Coronary artery (tissue), 2 donors: ENCODE results near the gene XAGE2.

Source experiments
- DNase-seq: peaks from one replicate; pipeline ENCODE4 v3.0.0-alpha.2; 2017; ENCODE audit warnings: low spot score
- H3K27ac ChIP-seq, 2 donors: fragments of 200-600 bp; sonication (generic); one replicate each; pipeline ENCODE4 v1.5.1; 2016 to 2019
- H3K4me3 ChIP-seq: fragments of 200-600 bp; sonication (generic); 2 replicates; pipeline ENCODE4 v1.5.1; 2016; ENCODE audit warnings: mild to moderate bottlenecking, moderate library complexity
- CTCF ChIP-seq: fragments of 200-600 bp; sonication (generic); IDR thresholded peaks from one replicate; pipeline ENCODE4 v1.5.1; 2019; ENCODE audit warnings: antibody characterized with exemption

XAGE2 gene

GRCh38 chrX:52380993-52381392 lies 12.2 kb downstream of the XAGE2 start:
- no peak for TF ChIP-seq CTCF
- DNase-seq, result no peak
- Histone ChIP-seq H3K4me3 (no peak overlapping the region), H3K27ac (no peak overlapping the region)

- H3K27ac ChIP-seq, result no peak overlapping the region
- no peak overlapping the region for H3K4me3 ChIP-seq
- no peak for TF ChIP-seq CTCF
- DNase-seq, result no peak
Observed at GRCh38 chrX:52410439-52411394, 41.9 kb downstream of the XAGE2 start.

GRCh38 chrX:52415304-52415703 lies 46.5 kb downstream of the XAGE2 start:
- DNase-seq, result no peak
- H3K4me3 ChIP-seq, result no peak overlapping the region
- no peak for TF ChIP-seq CTCF
- no peak overlapping the region for H3K27ac ChIP-seq

GRCh38 chrX:52416816-52417215 lies 48.0 kb downstream of the XAGE2 start:
- TF ChIP-seq CTCF, result no peak
- Histone ChIP-seq H3K4me3 (no peak overlapping the region), H3K27ac (no peak overlapping the region)
- DNase-seq, result no peak

GRCh38 chrX:52420824-52421443 lies 52.1 kb downstream of the XAGE2 start:
- TF ChIP-seq CTCF, result no peak
- DNase-seq, result no peak
- no peak overlapping the region for H3K4me3 ChIP-seq
- H3K27ac ChIP-seq, result no peak overlapping the region

- TF ChIP-seq CTCF, result no peak
- H3K27ac ChIP-seq, result no peak overlapping the region
- no peak overlapping the region for H3K4me3 ChIP-seq
- no peak for DNase-seq
Observed at GRCh38 chrX:52422884-52423283, 54.1 kb downstream of the XAGE2 start.
